GM21723 (cell line): ENCODE results near the gene TSPAN8.
"Not testable (repeated sequence)": the region's sequence is repeated elsewhere in the genome, so short reads cannot be mapped to it uniquely, and the experiment has no call there.

Source experiments
- ATAC-seq: cut with Tn5 transposase; IDR thresholded peaks from one replicate; pipeline ENCODE4 v1.9.1; 2021; ENCODE audit warnings: mild to moderate bottlenecking, moderate library complexity; ENCODE audit not compliant: unreplicated experiment

Gene TSPAN8

DNA sequence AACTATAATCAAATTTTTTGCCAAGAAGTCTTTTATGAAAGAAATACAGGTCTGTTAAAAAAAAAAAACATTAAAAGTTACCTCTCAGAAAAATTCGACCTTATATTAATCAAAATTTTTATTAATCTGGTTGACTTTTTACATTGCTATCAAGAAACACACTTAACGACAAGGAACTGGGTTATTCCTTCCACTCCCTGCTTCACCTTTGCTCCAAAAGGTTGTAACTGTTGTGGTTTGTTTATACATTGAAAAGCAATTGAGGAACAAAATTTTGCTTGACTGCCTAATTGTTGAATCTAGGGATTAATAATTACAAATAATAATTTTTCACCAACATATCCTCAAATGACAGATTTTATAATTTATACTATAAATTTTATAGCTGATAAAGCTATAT lies 28.4 kb downstream of the TSPAN8 start:
- no peak for ATAC-seq

DNA sequence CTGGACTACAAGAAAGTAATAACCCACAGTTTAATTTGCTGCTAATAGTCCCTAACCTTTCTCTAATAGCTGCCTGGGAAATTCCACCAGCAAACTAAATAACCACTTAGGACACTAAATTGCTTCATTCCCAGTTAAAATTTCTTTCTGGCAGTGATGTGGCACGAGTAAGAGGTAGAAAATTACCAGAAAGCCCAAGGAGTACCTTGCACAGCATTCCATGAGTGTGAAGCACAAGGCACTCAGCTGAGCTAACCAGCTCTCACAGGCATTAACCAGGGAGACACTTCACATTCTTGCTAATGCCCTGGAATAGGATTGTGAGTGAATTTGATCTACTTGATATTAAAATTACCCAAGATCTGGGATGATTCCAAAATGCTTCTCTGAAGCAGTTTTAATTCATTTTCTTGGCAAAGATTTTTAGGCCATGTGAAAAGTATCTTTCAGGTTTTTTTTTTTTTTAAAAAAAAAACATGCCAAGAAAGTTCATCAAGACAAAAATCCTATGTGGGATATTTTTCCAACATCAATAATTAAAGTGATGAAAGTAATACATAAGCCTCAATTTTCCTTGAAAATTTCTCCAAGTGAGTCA lies 29.5 kb downstream of the TSPAN8 start:
- no peak for ATAC-seq

DNA sequence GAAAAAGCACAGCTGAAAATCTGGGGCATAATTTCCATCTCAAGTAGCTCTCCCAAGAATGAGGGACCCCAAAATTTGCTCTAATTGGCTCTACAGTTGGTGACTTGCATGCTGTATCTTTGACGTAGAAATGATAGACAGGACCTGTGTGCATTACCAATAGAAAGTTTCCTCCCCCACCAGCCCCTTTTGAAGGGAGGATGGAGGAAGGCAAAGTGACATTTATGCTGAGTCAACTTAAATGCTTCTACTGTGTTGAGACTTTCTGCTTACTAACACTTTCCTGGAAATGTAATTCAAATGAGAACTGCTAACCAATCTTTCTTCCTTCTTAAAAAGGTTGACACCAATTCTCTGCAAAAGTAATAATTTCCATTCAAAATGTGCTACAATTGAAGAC lies 31.9 kb downstream of the TSPAN8 start:
- ATAC-seq: no peak

DNA sequence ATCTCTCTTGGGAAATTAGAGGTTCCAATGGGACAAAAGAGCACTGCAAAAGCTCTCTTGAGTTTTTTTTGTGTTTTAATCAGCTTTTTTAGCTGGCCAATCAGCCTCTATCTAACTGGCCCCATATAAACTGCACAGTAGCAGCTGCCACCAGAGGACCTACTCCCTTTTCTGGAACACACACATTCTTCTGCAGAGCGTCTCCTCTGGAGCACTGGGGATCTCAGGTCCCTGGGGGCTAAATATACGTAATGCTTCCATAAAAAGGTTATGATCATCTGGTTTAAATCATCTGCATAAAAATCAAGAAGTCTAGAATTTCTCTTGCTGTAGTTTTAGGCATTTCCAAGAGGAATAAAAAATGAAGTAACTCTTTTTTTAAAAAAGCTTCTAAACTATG lies 32.3 kb downstream of the TSPAN8 start:
- no peak for ATAC-seq

DNA sequence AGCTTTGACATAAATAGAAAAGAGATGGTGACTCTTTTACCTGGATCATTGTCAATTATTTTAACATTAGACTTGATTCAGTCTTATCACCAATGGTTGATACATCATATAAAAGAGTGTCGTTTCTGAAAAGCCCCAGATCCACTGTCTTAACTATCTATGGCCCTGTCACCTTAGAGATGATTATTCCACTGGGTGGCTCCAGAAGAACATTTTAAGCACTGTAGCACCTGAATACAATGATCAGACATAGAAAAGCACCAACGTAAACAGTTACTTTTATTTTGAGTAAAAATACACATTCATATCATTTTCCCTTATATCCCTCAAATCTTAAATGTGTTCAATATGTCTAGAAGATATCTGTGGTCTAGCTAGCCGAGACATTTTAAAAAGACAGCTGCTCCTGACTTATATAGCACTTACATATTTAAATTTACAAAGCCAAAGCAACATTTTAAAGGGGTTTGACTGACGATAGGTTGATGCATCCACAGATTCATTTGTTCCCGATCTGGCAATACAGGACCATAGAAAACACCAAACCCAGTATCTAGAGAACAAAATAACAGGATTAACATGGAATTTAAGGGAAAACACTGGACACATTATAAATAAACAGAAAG lies 32.9 kb downstream of the TSPAN8 start:
- no peak for ATAC-seq

DNA sequence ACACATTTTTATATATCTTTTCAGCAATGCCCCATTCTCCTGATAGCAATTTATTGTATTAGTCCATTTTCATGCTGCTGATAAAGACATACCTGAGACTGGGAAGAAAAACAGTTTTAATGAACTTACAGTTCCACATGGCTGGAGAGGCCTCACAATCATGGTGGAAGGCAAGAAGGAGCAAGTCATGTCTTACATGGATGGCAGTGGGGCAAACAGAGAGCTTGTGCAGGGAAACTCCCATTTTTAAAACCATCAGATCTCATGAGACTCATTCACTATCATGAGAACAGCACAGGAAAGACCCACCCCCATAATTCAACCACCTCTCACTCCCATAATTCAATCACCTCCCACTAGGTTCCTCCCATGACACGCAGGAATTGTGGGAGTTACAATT lies 44.7 kb downstream of the TSPAN8 start:
- not testable (repeated sequence) for ATAC-seq

DNA sequence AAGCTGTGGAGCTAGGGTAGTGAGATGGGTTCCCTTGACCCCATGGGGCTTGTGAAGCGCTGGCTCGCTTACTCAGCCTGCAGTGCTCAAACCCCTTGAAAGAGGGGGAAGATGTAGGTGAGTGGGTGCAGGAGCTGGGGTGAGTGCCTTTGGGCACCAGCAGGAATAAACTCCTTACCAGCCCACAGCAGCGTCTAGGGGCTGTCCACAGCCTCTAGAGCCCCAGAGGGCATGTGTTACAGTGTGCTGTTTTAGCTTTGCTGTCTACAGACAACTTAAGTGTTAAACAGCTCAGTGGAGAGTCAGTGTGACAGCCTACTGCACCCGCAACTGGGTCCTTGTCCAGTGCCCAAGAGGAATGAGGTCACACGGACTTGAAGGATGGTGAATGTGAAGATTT lies 48.0 kb downstream of the TSPAN8 start:
- no peak for ATAC-seq

DNA sequence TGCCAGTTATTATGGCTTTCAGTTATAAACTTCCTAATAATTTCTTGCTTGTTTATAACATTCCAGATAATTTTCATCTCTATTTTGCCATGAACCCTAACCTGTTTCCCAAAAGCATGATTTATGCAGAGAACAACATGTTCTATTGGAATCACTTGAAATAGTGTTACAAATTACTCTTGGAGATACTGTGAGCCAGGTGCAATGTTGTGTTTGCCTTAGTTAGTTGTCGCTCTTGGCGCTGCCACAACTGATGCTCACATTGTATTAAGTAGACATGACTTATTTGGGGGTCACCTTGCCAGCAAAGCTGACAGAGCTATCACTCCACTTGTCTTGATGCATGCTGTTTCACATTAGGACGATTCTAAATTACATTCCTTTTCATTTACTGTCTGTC lies 49.4 kb downstream of the TSPAN8 start:
- no peak for ATAC-seq

DNA sequence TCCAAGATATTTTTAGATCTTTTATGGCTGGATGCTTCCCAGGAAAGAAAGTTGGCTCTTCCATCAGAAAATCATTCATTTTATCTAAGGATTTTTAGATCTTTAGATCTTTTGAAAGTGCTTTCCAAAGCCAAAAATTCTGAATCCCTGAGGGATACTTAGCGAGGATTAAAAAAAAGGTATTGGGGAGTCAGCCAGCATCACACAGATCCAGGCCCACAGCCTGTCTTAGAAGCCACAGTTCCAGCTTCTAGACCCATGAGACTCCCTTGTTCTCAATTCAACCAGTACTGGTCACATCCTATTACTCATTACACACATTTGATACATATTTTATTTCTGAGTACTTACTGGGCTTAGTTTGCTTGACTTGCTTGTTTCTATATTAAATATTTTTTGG lies 49.9 kb downstream of the TSPAN8 start:
- ATAC-seq: no peak

DNA sequence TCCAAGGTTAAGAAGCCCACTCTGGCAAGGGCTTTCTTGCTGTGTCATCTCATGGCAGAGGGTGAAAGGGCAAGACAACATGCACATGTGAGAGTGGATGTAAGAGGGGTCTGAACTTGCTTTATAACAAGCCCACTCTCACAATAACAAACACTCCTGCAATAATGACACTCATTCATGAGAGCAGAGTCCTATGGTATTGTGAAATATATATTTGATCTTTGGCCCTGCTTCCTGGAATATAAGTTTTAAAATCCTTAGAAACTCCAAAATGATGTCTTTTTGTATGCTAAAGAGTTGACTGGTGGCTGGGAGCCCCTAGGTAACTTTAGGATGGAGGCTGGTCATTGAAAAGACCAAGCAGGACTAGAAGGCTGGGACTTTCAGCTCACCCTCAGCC lies 51.8 kb downstream of the TSPAN8 start:
- ATAC-seq: no peak

DNA sequence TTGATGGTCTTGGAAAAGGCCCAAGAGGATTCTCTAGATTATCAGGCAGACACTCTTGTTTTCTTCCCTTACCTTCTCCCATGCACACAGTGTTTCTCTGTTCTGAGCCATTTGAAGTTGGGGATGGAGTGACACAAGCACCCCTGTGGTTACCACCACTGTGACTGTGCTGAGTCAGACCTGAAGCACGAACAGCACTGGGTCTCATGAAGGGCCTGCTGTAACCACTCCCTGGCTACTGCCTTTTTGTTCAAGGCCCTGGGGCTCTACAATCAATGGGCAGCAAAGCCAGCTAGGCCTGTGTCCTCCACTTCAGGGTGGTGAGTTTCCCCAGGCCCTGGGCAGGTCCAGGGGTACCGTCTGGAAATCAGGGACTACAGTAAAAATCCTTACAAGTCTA lies 65.5 kb downstream of the TSPAN8 start:
- no peak for ATAC-seq

DNA sequence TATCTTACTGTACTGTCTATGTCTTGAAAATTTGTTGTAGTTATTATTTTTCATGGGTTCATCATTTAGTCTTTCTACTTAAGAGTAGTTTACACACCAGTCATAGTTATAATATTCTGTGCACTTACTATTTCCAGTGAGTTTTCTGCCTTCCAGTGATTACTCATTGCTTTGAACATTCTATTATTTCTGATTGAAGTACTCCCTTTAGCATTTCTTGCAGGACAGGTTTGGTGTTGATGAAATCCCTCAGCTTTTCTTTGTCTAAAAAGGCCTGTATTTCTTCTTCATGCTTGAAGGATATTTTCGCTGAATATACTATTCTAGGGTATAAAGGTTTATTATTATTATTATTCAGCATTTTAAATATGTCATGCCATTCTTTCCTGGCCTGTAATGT lies 66.8 kb downstream of the TSPAN8 start:
- ATAC-seq: no peak

DNA sequence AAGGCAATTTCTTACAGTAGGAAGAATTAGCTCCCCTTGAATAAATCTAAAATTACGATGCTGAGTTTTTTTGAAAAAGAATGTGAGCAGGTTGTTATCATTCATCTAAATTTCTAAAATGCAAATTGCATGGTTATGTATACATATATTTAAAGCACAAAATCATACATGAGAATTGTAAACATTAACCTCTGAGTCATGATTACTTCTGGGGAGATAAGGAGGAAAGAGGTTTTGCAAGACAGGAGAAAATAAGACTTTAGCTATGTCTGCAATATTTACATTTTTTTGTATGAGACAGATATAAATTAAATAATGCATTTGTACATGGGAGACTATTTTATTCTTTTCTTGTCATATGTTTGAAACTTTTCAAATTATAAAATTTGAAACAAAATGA lies 72.2 kb downstream of the TSPAN8 start:
- ATAC-seq: no peak

DNA sequence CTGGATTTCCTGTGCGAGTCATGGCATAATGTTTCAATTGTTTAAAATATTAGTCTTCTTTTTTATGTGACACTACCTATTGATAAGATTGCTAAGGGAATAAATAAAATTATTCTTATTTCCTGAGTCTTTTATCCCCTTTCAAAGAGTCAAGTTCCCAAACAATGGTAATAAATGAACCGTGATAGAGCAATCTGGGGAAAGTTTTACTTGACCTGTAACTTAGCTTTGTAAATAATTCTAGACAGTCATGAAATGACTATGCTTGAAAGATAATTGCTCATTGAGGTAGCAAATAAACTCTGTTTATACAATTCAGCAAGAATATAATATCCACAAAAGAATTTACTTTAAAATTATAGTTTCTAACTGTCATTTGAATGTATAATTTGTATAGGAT lies 82.1 kb downstream of the TSPAN8 start:
- no peak for ATAC-seq
